Stimulated activated CD8-positive, alpha-beta memory T cell treated with anti-CD3 and anti-CD28 coated beads, Interleukin-12 subunit alpha, Interleukin-12 subunit beta, amount 100 ng/mL, for 4 hours (primary cell): ENCODE data around the gene TXN2.
"Not testable (repeated sequence)": the region's sequence is repeated elsewhere in the genome, so short reads cannot be mapped to it uniquely, and the experiment has no call there.

Experiments used
- DNase-seq: peaks from one replicate; pipeline ENCODE4 v3.0.0-alpha.2; 2020; ENCODE audit warnings: low read depth

TXN2 gene

DNA sequence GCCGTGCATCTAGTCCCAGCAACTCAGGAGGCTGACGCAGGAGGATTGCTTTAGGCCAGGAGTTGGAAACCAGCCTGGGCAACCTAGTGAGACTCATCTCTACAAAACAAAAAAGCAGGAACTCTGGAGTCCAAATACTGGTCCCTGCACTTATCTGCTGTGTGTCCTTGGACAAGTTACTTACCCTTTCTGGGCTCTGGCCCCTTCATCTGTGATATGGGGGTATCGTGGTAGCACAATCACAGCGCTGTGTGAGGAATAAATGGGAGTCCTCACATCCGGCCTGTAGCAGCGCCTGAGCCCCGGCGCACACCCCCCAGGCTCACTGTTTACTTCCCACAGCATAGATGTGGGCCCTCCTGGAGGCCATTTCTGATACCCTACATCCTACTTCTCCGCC lies 49.5 kb downstream of the TXN2 start:
- DNase-seq, result no peak

DNA sequence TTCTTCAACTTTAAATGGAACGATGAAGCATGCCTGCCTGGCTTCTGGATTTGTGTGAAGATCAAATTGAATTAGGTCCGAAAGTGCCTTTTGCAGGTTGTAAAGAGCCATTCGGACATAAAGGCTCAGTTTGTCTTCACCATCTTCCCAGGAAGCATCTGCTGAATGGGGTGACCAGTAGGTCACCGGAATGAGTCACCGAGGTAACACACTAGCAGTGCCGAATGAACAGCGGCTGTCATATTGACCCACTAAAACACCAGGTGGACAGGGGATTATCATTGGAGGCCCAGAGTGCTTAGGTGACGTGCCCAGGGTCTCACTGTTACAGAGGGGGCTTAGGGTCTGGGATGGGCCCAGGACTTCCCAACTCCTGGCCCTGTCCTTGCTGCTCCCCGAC lies 50.6 kb downstream of the TXN2 start:
- no peak for DNase-seq

DNA sequence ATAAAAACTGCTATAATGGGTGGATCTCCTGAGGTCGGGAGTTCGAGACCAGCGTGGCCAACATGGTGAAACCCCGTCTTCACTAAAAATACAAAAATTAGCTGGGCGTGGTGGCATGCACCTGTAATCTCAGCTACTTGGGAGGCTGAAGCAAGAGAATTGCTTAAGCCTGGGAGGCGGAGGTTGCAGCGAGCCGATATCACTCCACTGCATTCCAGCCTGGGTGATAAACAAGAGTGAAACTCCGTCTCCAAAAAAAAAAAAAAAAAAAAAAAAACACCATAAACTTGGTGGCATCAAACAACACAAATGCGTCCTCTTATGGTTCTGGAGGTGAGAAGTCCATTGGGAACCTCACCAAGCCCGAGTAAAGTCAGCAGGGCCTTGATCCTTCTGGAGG lies 53.5 kb downstream of the TXN2 start:
- not testable (repeated sequence) for DNase-seq

DNA sequence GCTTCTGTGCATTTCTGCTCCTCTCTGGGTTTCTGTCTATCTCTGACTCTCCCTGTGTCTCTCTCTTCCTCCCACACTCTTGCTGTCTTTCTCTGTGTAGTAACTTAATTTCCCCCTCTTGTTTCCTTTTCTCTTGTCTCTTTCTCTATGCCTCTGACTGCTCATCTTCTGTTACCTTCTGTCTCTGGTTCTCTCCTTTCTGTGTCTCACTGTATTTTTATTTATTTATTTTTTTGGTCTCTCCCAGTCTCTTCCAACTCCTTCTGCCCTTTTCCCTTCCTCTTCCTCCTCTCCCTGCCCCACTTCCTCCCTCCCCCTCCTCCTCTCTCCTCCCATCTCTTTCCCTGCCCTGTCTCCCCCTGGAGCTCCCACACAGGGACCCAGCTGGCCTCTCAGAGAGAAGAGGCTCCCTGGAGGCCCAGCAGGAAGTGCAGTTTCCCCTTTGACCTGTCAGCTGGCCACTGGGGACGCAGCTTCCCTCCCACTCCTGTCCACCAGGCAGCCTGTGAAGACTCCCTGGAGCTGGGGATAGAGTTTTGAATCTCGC lies 55.4 kb downstream of the TXN2 start:
- no peak for DNase-seq

DNA sequence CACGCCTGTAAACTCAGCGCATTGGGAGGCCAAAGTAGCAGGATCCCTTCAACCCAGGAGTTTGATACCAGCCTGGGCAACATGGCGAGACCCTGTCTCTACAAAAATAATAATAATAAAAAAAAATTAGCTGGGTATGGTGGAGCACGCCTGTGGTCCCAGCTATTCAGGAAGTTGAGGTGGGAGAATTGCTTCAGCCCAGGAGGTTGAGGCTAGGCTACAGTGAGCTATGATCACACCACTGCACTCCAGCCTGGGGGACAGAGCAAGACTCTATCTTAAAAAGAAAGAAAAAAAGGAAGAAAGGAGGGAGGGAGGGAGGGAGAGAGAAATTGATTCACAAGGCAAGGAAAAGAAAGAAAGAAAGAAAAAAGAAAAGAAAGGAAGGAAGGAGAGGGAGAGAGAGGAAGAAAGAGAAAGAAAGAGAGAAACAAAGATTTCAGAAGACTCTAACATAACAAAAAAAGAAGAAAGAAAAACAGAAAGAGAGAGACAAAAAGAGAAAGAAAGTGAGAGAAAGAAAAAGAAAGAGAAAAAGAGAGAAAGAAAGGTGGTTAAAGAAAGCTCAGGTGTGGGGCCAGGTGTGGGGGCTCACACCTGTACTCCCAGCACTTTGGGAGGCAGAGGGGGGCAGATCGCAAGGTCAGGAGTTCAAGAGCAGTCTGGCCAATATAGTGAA lies 56.4 kb downstream of the TXN2 start:
- DNase-seq, result no peak

DNA sequence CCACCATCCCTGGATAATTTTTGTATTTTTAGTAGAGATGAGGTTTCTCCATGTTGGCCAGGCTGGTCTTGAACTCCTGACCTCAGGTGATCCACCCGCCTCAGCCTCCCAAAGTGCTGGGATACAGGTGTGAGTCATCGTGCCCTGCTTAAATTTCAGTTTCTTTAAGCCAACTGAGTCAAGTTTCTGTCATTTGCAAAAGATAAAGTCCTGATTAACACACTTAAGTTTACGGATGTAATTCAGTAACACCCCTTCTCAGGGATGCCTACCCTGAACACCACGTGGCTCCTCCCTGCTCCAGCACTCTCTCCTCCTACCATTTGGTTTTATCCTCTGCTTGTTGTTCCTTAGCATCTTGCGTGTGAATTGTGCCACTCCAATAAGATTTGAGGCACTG lies 57.0 kb downstream of the TXN2 start:
- not testable (repeated sequence) for DNase-seq

DNA sequence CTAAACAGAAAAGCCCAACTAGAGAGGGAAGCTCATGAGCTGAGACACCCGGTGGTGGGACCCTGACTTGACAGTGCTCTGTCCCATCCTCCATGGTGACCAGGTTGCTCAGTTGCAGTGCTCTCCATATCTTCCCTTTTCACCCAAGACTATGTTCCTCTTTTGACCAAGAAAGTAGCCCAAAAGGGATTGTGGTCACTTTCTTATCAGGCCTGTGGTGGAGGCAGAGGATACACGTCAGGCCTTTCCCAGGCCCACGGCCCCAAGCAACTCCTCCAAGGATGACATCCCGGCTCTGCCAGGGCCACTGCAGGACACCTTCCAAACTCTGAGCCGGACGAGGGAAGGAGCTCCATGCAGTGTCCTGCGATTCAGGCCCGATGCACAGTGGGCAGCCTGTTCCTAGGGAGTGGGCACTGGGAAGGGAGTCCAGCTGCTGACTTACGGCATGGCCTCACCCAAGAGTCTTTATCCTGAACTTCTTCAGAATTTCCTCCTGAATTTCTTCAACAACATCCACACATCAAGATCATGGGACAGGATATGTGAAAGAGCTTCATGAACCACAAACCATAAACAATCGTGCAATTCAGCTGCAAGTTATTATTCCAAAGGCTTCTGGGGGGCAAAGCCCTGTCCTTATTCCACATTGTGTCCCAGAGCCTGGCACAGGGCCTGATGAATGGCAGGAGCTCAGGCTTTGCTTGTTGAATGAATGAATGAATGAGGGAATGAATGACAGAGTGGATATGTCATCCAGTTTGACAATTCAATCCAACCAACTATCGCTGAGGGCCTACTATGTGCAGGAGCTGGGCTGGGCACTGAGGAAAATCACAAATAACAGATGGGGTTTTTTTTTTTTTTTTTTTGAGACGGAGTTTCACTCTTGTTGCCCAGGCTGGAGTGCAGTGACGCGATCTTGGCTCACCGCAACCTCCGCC lies 57.7 kb downstream of the TXN2 start:
- no peak for DNase-seq

DNA sequence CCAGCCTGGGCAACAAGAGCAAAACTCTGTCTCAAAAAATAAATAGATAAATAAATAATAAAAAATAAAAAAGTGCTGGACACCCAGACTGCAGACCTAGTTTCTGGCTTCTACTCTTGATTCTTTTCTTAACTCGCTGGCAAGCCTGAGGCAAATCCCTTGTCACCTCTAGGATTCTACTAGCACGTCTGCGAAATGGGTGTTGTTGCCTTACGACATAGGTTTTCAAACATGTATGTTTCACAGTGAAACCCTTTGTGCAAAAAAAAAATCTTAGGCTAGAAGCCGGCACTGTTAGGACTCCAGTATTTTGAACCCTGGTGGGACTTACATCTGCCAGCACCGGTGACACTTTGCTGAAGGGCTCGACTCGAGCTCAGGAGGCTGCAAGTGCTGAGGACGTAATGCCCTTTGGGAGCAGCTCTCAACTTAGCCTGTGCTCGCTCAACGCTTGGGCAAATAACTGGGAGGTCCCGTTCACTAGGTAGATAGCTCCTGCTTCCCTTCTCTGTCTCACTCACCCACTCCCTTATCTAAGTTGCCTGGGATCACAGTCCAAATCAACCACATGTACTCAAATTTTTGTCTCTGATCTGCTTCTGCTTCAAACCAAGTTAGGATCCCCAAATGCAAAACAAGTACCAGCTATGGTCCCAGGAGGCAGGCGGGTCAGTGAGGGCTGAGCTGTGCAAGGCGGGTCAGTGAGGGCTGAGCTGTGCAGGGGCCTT lies 59.0 kb downstream of the TXN2 start:
- DNase-seq, result no peak

DNA sequence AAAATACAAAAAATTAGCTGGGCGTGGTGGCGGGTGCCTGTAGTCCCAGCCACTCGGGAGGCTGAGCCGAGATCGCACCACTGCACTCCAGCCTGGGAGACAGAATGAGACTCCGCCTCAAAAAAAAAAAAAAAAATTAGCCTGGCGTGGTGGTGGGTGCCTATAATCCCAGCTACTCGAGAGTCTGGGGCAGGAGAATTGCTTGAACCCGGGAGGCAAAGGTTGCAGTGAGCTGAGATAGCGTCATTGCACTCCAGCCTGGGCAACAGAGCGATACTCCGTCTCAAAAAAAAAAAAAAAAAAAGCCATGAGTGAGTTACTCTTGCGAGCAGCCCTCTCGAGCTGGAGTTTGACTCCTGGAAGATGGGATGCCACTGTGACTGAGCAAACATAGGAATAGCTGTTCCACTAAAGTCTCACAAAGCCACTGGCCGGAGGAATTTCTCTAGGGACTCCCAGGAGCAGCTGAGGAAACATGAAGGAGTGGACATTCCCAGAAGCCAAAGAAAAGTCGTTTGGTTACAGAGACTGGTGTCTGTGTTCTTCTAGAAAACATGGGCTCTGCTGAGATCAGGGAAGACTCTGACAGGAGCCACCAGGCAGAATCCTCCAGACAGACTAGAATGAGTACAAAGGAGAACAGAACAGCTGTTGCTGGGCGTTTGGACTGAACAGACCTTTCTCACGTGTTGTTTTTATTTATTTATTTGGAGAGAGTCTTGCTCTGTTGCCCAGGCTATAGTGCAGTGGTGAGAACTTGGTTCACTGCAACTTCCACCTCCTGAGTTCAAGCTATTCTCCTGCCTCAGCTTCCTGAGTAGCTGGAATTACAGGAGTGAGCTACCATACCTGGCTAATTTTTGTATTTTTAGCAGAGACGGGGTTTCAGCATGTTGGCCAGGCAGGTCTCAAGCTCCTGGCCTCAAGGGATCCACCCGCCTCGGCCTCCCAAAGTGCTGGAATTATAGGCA lies 61.2 kb downstream of the TXN2 start:
- DNase-seq, result no peak

DNA sequence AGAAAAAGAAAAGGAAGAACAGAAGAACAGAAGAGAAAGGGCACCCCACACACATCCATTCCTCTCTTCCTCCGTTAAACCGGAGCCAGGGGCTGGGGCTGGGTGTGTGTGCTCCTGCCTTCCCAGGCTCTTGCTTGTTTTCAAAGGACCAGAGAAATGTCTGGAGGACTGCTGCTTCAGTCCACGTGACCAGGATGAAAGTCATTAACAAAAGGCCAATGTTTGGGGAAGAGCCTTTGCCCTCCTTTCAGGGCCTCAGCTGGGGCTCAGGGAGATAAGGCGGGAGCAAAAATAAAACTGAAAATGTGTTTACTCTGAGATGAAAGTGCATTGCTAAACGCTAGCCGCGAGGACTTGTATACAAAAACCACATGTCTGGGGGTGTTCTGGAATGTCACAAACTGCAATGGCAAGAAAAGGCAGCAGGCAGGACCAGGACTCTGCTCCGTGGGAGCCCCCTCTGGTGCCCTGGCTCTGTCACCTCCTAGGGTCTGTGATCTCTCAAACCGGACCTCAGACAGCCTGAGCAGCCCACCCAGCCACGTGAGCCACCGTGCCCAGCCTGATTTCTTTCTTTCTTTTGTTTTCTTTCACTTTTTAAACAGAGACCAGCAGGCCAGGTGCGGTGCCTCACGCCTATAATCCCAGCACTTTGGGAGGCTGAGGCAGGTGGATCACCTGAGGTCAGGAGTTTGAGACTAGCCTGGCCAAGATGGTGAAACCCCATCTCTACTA lies 62.1 kb downstream of the TXN2 start:
- no peak for DNase-seq

DNA sequence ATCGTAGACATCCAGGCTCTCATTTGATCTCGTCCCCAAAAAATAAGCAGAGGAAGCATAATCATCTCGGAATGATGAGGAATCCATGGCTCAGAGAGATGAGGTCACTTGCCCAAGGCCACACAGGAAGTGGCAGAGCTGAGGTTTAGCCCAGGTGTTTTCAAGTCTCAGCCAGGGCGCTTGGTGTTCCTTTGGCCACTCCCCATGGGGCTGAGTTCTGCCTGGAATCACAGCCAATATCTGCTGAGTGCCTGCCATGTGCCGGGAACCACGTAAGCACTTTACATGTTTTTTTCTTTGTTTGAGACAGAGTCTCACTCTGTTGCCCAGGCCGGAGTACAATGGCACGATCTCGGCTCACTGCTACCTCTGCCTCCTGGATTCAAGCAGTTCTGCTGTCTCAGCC lies 64.2 kb downstream of the TXN2 start:
- no peak for DNase-seq
